ENCODE measurements around the gene METTL2B.

The METTL2B gene

GRCh38 chr7:128476402-128477335 lies at the start of gene METTL2B:
METTL2B (plus strand) TSS chr7:128476748; CDS start chr7:128476766, 18 bp downstream.
- H3K4me3 ChIP-seq (ENCODE audit: low read depth, low read length): peak within 1 kb of the TSS; percentile 73

GRCh38 chr7:128427289-128427891 lies 49.2 kb upstream of the METTL2B start:
- no peak overlapping the region for H3K4me3 ChIP-seq (ENCODE audit: low read depth, low read length)

GRCh38 chr7:128430207-128430606 lies 46.3 kb upstream of the METTL2B start:
- H3K4me3 ChIP-seq (ENCODE audit: low read depth, low read length): no peak overlapping the region

GRCh38 chr7:128431221-128431620 lies 45.3 kb upstream of the METTL2B start:
- H3K4me3 ChIP-seq (ENCODE audit: low read depth, low read length): no peak overlapping the region

GRCh38 chr7:128431754-128432153 lies 44.8 kb upstream of the METTL2B start:
- H3K4me3 ChIP-seq (ENCODE audit: low read depth, low read length): no peak overlapping the region

GRCh38 chr7:128434413-128435326 lies 41.9 kb upstream of the METTL2B start:
- H3K4me3 ChIP-seq (ENCODE audit: low read depth, low read length): no peak overlapping the region

GRCh38 chr7:128435327-128435686 lies 41.2 kb upstream of the METTL2B start:
- H3K4me3 ChIP-seq (ENCODE audit: low read depth, low read length): no peak overlapping the region

- H3K4me3 ChIP-seq (ENCODE audit: low read depth, low read length): no peak overlapping the region
Observed at GRCh38 chr7:128437426-128438332, 38.9 kb upstream of the METTL2B start.

GRCh38 chr7:128442356-128442755 lies 34.2 kb upstream of the METTL2B start:
- no peak overlapping the region for H3K4me3 ChIP-seq (ENCODE audit: low read depth, low read length)

GRCh38 chr7:128443831-128444600 lies 32.5 kb upstream of the METTL2B start:
- no peak overlapping the region for H3K4me3 ChIP-seq (ENCODE audit: low read depth, low read length)

GRCh38 chr7:128446306-128446705 lies 30.2 kb upstream of the METTL2B start:
- H3K4me3 ChIP-seq (ENCODE audit: low read depth, low read length): no peak overlapping the region

GRCh38 chr7:128447941-128448564 lies 28.5 kb upstream of the METTL2B start:
- no peak overlapping the region for H3K4me3 ChIP-seq (ENCODE audit: low read depth, low read length)

GRCh38 chr7:128448751-128449302 lies 27.7 kb upstream of the METTL2B start:
- no peak overlapping the region for H3K4me3 ChIP-seq (ENCODE audit: low read depth, low read length)

GRCh38 chr7:128450409-128450808 lies 26.1 kb upstream of the METTL2B start:
- H3K4me3 ChIP-seq (ENCODE audit: low read depth, low read length): no peak overlapping the region

GRCh38 chr7:128450913-128451312 lies 25.6 kb upstream of the METTL2B start:
- H3K4me3 ChIP-seq (ENCODE audit: low read depth, low read length): no peak overlapping the region

- no peak overlapping the region for H3K4me3 ChIP-seq (ENCODE audit: low read depth, low read length)
Observed at GRCh38 chr7:128452552-128452951, 24.0 kb upstream of the METTL2B start.

GRCh38 chr7:128453836-128454804 lies 22.4 kb upstream of the METTL2B start:
- peak overlapping the region; percentile 10 for H3K4me3 ChIP-seq (ENCODE audit: low read depth, low read length)

Data from iPS-11a (cell line).